Middle frontal gyrus (tissue), 1 donor: ENCODE data around the gene LRRFIP2.
"Not testable (repeated sequence)": the region's sequence is repeated elsewhere in the genome, so short reads cannot be mapped to it uniquely, and the experiment has no call there.

Experiments
- DNase-seq: peaks from one replicate; pipeline ENCODE4 v3.0.0-alpha.2; 2015; ENCODE audit warnings: low spot score; ENCODE audit errors: extremely low spot score

LRRFIP2 gene

GRCh38 chr3:37189109-37189508 lies 14.7 kb upstream of the LRRFIP2 start:
- DNase-seq: no peak

DNA sequence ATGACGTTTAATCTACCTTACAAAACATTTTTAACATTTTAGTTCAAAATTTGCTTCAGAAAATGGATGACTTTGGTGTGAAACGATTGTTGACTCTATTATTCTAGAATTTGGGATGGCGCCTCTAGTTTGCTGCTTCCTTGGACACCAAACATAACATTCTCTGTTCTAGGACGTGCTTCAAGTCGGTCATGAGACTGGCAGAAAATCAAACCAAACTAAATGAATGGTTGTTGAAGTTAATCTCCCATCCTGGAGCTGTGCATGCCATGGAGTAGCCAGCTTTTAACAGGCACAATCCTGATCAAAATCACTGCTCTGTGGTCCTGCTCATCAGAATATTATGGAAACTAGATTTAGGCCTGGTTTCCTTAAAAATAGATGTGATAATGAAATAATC lies 9.6 kb upstream of the LRRFIP2 start:
- DNase-seq: peak; percentile 75

- DNase-seq: no peak
Observed at GRCh38 chr3:37183375-37183831, 9.0 kb upstream of the LRRFIP2 start.

DNA sequence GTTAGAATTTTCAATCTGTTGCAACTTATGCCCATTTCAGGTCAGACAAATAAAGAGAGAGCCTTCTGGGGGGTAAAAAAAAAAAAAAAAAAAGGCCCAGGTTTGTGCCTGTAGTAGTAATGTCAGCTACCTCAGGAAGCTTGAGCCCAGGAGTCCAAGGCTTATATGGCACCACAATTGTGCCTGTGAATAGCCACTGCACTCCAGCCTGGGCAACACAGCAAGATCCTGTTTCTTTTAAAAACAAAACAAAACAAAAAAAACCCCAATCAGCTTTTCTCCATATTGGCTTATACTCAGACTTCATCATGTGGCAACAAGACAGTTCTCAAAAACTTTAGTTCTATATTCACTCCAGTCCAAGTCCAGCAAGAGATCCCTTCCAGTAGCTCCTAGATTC lies 8.4 kb upstream of the LRRFIP2 start:
- DNase-seq: no peak

GRCh38 chr3:37181756-37182155 lies 7.4 kb upstream of the LRRFIP2 start:
- no peak for DNase-seq

GRCh38 chr3:37179144-37179967 lies 5.0 kb upstream of the LRRFIP2 start:
- DNase-seq: no peak

DNA sequence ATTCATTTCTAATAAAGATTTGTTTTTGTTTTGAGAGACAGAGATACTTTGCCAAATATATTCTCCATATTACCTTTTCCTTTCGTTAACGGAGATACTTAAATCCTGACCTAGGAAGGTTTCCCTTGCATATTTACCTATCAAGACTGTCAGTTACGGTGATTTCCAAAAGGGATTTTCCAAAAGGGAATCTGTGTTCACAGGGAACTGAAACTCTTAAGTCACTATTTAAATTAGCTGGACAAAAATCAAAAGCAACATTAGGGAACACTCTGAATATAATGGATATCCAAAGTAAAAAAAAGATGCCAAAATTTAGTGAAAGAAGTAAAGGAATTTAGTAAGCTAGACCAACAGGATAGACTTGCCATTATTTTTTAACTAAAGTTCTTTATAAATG lies 576 bp downstream of the LRRFIP2 start:
- DNase-seq: no peak

GRCh38 chr3:37171144-37171543 lies 3.2 kb downstream of the LRRFIP2 start:
- no peak for DNase-seq

- DNase-seq: no peak
Observed at GRCh38 chr3:37170513-37170912, 3.9 kb downstream of the LRRFIP2 start.

GRCh38 chr3:37170060-37170459 lies 4.3 kb downstream of the LRRFIP2 start:
- DNase-seq: no peak

- DNase-seq: no peak
Observed at GRCh38 chr3:37168896-37169295, 5.5 kb downstream of the LRRFIP2 start.

DNA sequence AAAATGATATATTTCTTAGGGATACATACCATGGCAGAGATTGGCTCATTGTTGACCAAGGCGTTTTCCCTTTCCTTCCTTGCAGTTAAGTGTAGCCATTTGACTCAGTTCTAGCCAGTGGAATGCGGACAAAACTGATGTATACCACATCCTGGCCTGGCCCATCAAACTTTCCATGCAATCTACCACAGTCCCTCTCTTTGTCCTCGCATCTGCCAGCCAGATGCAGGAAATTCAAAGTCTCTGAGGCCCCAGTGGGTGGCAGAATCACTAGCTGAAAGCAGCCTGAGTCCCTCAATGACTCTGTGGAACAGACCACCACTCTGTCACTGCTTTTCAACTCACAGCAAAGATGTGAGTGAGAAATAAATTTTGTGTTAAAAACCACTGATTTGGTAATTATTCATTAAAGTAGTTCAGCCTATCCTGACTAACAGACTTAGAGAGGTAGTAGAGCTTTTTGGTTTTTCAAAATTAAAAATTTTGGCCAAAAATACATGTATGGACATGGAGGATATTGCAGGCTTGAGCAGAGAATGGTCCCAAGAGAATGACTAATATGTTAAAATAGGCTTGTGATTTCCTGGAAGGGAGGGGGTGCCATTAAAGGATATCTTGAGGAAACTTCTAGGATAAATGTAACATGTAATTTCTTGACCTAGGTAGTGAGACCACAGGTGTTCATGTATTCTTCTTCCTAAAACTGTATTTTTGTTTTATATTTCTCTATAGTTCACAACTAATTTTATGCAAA lies 10.9 kb downstream of the LRRFIP2 start:
- no peak for DNase-seq

DNA sequence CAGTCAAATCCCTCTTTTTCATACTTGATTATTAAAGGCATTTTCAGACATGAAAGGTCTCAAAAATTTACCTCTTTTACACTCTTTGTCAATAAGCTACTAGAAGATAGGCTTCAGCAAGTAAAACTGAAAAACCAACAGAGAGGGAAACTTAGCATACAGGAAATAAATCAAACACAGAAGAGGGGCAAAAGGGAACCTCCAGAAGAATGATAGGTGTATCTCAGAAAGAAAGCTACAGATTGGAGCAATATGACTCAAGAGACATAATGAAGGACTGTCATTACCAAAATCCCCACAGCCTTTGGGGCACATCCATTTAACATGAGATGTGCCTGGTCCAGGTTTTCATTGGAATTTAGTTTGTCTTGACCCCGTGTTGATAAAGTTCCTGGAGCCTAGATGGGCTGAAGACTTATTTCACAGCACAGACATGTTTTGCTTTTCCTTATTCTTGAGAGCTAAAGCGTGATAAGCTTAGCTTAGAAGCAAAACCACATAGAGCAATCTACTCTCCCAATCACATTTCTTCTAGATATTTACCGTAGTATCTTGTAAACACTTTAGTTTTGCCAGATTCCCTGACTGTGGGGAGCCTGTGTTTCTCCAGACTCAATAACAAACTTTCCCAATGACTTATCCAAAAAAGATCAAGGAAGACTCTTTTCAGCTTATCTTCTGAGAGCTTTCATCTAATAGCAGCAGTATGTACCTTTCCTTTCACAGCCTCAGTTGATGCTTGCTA lies 11.7 kb downstream of the LRRFIP2 start:
- no peak for DNase-seq

DNA sequence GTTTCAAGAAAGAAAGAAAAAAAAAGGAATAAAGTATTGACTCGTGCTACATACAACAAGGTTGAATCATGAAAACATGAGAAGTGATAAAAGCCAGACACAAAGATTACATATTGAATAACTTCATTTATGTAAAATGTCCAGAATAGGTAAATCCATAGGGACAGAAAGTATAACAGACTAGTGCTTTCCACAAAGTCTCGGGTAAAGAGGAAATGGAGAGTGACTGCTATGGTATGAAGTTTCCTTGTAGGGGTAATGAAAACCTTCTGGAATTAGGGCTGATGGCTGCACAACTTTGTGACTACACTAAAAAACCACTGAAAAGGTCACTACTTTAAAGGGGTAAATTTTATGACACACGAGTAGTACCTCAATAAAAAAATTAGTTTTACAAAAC lies 13.0 kb downstream of the LRRFIP2 start:
- DNase-seq: no peak

- no peak for DNase-seq
Observed at GRCh38 chr3:37155782-37156181, 18.6 kb downstream of the LRRFIP2 start.

GRCh38 chr3:37154668-37155314 lies 19.6 kb downstream of the LRRFIP2 start:
- DNase-seq: no peak

- DNase-seq: no peak
Observed at GRCh38 chr3:37150621-37151020, 23.8 kb downstream of the LRRFIP2 start.

DNA sequence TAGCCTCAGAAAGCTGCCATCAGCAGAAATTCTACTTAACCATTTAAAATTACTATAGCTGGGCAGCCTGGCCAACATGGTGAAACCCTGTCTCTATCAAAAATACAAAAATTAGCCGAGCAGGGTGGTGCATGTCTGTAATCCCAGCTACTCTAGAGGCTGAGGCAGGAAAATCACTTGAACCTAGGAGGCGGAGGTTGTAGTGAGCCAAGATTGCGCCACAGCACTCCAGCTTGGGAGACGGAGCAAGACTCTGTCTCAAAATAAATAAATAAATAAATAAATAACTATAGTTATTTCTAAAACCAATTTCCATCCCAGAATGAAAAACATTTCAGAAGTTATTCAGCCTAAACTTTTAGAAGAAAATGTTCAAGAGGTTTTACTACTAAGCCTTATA lies 25.1 kb downstream of the LRRFIP2 start:
- no peak for DNase-seq

- no peak for DNase-seq
Observed at GRCh38 chr3:37148208-37148607, 26.2 kb downstream of the LRRFIP2 start.

DNA sequence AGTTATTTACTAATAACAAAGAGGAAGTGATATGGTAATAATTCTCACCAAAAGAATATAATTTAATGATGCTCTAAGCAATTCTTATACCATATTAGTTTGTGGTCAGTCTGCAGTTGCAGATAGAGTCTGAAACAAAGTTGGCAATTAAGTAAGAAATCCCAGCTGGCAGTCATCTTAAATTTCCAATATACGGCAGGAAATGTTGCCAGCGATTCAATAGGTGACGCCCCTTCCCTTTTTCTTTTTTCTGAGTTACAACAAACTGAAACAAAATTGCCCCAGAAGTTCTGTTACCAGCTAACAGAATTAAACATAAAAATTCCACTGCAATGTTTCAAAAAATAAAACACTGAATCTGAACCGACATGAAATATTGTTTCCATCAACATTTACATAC lies 26.7 kb downstream of the LRRFIP2 start:
- no peak for DNase-seq

DNA sequence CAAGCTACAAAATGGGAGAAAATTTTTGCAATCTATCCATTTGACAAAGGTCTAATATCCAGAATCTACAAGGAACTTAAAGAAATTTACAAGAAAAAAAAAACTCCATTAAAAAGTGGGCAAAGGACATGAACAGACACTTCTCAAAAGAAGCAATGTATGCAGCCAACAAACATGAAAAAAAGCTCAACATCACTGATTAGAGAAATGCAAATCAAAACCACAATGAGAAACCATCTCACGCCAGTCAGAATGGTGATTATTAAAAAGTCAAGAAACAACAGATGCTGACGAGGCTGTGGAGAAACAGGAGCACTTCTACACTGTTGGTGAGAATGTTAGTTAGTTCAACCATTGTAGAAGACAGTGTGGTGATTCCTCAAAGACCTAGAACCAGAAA lies 27.5 kb downstream of the LRRFIP2 start:
- DNase-seq: not testable (repeated sequence)
